GM12875 (cell line): Measurements from ENCODE around the gene SDF2L1.
"Not testable (repeated sequence)": the region's sequence is repeated elsewhere in the genome, so short reads cannot be mapped to it uniquely, and the experiment has no call there.

Experiments
- H3K4me3 ChIP-seq: one replicate; pipeline ENCODE4 v1.5.1; 2011; ENCODE audit warnings: low read depth, low read length, control low read depth
- TF ChIP-seq, protein P1 (sequence below): IDR thresholded peaks from 2 replicates; pipeline ENCODE4 v1.5.1; 2011; ENCODE audit warnings: low read depth, mild to moderate bottlenecking, control low read depth, inconsistent platforms, low read length, moderate library complexity, borderline replicate concordance; ENCODE audit not compliant: insufficient read depth

The SDF2L1 gene

DNA sequence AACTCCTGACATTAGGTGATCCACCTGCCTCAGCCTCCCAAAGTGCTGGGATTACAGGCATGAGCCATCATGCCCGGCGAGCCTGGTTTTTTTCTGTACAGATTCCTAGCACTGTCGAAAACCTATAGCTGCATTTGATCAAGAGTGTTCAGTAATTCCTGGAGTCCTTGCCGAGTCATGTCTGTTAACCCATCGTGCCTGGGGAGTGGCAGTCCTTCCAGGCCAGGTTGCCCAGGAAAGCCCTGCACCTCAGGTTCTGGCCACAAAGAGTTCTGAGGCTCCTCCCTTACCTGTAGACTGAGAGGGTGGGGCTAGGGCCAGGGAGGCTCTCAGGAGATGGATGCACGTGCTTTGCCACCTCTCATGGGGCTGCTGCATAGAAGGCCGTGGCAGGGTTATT lies 29.2 kb upstream of the SDF2L1 start:
- TF ChIP-seq, protein P1, sequence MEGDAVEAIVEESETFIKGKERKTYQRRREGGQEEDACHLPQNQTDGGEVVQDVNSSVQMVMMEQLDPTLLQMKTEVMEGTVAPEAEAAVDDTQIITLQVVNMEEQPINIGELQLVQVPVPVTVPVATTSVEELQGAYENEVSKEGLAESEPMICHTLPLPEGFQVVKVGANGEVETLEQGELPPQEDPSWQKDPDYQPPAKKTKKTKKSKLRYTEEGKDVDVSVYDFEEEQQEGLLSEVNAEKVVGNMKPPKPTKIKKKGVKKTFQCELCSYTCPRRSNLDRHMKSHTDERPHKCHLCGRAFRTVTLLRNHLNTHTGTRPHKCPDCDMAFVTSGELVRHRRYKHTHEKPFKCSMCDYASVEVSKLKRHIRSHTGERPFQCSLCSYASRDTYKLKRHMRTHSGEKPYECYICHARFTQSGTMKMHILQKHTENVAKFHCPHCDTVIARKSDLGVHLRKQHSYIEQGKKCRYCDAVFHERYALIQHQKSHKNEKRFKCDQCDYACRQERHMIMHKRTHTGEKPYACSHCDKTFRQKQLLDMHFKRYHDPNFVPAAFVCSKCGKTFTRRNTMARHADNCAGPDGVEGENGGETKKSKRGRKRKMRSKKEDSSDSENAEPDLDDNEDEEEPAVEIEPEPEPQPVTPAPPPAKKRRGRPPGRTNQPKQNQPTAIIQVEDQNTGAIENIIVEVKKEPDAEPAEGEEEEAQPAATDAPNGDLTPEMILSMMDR, result no peak
- no peak overlapping the region for H3K4me3 ChIP-seq

GRCh38 chr22:21613553-21614233 lies 28.4 kb upstream of the SDF2L1 start:
- H3K4me3 ChIP-seq, result no peak overlapping the region
- TF ChIP-seq, protein P1, result no peak

GRCh38 chr22:21615731-21616130 lies 26.4 kb upstream of the SDF2L1 start:
- TF ChIP-seq, protein P1, result no peak
- no peak overlapping the region for H3K4me3 ChIP-seq

DNA sequence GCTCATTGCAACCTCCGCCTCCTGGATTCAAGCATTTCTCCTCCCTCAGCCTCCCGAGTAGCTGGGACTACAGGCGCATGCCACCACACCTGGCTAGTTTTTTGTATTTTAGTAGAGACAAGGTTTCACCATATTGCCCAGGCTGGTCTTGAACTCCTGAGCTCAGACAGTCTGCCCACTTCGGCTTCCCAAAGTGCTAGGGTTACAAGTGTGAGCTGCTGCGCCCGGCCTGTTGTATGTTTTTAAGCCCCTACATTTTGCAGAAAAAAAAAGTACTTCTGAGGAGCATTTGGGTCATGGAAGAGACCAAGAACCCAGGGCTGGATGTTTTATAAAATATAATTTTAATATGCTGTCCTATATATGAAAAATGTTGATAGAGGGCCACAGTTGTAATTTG lies 24.8 kb upstream of the SDF2L1 start:
- not testable (repeated sequence) for H3K4me3 ChIP-seq

DNA sequence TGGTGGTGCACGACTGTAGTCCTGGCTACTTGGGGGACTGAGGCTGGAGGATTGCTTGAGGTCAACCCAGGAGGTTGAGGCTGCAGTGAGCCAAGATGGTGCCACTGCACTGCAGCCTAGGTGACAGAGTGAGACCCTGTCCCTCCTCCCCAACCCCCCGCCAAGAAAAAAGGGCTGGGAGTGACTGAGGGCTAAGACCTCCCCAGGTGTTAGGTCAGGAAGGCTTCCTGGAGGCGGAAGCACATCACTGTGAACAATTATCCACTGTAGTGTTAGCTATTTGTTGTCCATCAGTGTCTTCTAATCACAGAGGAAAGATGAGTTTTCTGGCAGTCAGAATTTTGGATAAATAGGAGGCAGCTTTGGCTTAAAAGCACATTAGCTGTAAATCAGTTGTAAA lies 21.1 kb upstream of the SDF2L1 start:
- no peak overlapping the region for H3K4me3 ChIP-seq
- TF ChIP-seq, protein P1, result no peak

DNA sequence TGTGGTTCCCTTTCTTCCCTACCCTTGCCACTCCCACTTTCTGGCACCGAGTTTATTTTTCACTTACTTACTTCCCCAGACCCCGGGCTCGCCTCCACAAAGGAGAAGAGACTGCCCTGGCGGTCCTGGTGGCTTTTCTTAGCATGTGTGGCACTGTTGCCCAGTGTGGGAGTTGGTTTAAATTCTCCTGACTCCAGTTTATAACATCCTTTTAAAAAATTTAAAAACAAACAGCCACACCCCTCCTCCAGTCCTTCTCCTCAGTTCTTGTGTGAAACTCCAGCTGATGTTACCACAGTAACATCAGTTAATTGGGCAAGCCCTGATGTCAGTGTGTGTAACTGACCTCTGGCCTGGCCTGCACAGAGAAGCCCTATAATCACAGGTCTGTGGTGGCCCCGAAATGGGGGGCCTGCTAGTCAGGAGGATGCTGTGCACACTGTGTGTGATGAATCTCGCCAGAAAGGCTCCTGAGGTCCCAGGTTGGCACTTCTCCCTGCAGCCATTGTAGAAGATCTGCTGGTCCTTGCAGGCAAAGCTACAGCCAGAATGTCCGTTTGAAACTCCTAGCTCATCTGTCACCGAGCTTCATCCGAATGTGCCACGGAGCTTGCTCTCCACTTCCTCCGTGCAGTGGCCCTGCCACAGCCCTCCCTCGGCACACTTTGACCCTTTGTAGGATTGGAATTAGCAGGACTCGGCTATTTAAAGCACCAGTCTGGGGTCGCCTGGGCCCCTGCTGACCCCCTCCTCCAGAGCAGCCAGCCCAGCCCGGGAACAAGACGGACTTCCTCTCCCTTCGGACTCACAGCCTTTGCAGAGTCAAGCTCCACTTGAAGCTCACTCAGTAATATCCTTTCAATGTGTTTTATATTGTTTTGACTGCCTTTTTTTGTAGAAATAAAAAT lies 19.8 kb upstream of the SDF2L1 start:
- TF ChIP-seq, protein P1, result no peak

GRCh38 chr22:21622919-21623647 lies 19.0 kb upstream of the SDF2L1 start:
- TF ChIP-seq, protein P1, result no peak

More for the DNA sequence above, 19.8 kb upstream of the SDF2L1 start:
- no peak overlapping the region for H3K4me3 ChIP-seq

More at GRCh38 chr22:21622919-21623647, 19.0 kb upstream of the SDF2L1 start:
- no peak overlapping the region for H3K4me3 ChIP-seq
